ENCODE results near the gene ECI1. TPM values are rescaled to one million over a fixed set of nuclear protein-coding genes. Genes with fewer than 3 reads are reported as not detected.
A peak's percentile ranks its signal among the peaks of the same experiment; 100 is the strongest.

Gene ECI1
- total RNA-seq, 1 experiment from 2014 or later, result 140 TPM

DNA sequence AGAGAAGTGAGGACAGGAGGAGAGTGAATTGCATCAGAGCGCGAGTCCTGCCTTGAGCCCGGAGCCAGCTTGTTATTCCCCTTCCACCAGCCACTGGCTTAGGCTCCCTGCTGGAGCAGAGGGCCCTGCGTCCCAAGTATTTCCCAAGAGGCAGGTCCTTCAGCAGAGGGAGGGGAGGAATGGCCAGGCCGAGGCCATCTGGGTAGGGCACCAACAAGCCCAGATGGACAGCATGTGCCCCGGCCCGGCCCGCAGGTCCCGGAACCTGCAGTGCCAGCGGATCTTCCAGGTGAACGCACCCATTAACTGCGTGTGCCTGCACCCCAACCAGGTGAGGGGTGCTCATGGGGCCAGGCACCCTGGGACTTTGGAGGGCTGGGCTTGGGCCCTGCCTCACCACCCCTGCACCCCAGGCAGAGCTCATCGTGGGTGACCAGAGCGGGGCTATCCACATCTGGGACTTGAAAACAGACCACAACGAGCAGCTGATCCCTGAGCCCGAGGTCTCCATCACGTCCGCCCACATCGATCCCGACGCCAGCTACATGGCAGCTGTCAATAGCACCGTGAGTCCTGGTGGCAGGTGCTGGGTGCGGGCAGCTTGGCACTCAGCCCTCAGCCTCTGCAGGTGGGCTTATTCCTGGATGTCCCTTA, 44.5 kb downstream of the ECI1 start:
- ATAC-seq (no peak), DNase-seq (ENCODE audit: low read depth, low spot score) (no peak)
- BruUV-seq (replicated peaks), result no TSS peak
- Histone ChIP-seq H3K9me2 (ENCODE audit: insufficient read depth) (no peaks in the 10 kb centered on the region), H3K4me2 (ENCODE audit: low read length) (peak overlapping the region; percentile 99), H4K20me1 (ENCODE audit: insufficient read depth) (no peaks in the 10 kb centered on the region), H3K27ac (ENCODE audit: low read depth, low read length) (peak overlapping the region; percentile 94), H3K4me1 (ENCODE audit: control insufficient read depth in 1 of 2, insufficient read depth in 2 of 2, low read length in 2 of 2) (peaks cover 5 to 27% of the 10 kb centered on the region in 2 experiments), H3K9me3 (ENCODE audit: control insufficient read depth in 1 of 2, insufficient read depth in 1 of 2, low read depth in 1 of 2, low read length in 2 of 2) (no peaks in the 10 kb centered on the region), H3K27me3 (ENCODE audit: insufficient read depth, low read length) (no peaks in the 10 kb centered on the region), H3K9ac (ENCODE audit: low read length) (peak overlapping the region; percentile 81), H2AFZ (ENCODE audit: low read depth, low read length, poor library complexity, severe bottlenecking) (no peak overlapping the region), H3K79me2 (ENCODE audit: insufficient read depth, low read length) (peaks cover 28% of the 10 kb centered on the region), H3K4me3 (replicated peaks in 1 of 2; ENCODE audit: low read depth in 1 of 2, low read length in 2 of 2) (0 out of 4 replicates have a peak overlapping the region, but pooled peaks of 1 of the 2 experiments have one; percentile 1), H3K36me3 (ENCODE audit: control insufficient read depth in 1 of 2, insufficient read depth in 2 of 2, low read length in 2 of 2) (peaks cover 4 to 19% of the 10 kb centered on the region in 2 experiments; a peak in 3 of 4 replicates)
- POLR2A ChIA-PET, result interaction anchor here (0.9 kb wide), 1 partner anchor 9 kb away, joined by 3 read pairs; no protein-coding TSS in a partner anchor
- no peak for TF ChIP-seq TCF7L2 (IDR thresholded peaks at IDR 0.05; ENCODE audit: borderline replicate concordance, extremely low read depth, insufficient read depth, insufficient read length)
- TF ChIP-seq, protein P1, sequence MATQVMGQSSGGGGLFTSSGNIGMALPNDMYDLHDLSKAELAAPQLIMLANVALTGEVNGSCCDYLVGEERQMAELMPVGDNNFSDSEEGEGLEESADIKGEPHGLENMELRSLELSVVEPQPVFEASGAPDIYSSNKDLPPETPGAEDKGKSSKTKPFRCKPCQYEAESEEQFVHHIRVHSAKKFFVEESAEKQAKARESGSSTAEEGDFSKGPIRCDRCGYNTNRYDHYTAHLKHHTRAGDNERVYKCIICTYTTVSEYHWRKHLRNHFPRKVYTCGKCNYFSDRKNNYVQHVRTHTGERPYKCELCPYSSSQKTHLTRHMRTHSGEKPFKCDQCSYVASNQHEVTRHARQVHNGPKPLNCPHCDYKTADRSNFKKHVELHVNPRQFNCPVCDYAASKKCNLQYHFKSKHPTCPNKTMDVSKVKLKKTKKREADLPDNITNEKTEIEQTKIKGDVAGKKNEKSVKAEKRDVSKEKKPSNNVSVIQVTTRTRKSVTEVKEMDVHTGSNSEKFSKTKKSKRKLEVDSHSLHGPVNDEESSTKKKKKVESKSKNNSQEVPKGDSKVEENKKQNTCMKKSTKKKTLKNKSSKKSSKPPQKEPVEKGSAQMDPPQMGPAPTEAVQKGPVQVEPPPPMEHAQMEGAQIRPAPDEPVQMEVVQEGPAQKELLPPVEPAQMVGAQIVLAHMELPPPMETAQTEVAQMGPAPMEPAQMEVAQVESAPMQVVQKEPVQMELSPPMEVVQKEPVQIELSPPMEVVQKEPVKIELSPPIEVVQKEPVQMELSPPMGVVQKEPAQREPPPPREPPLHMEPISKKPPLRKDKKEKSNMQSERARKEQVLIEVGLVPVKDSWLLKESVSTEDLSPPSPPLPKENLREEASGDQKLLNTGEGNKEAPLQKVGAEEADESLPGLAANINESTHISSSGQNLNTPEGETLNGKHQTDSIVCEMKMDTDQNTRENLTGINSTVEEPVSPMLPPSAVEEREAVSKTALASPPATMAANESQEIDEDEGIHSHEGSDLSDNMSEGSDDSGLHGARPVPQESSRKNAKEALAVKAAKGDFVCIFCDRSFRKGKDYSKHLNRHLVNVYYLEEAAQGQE (IDR thresholded peaks at IDR 0.05; ENCODE audit: low read depth), result no peak
- intact Hi-C loops (cut with micrococcal nuclease), result no loop called here
- RAD21 ChIA-PET (ENCODE audit: low non-redundant PET in 1 of 2, low total read pairs in 2 of 2, uncharacterized antibody in 2 of 2, unreplicated experiment in 2 of 2), result no interaction called here
- CTCF ChIA-PET, result no interaction called here

DNA sequence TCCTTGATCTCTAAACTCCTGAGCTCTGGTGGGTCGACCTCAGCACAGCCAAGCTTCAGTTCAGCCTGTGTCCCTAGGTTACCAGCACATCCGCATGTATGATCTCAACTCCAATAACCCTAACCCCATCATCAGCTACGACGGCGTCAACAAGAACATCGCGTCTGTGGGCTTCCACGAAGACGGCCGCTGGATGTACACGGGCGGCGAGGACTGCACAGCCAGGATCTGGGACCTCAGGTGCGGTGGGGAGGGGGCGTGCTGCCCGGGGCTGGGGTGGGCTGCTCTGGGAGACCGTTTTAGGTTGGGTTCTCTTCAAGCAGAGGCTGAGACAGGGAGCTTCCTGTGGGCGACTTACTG, 45.0 kb downstream of the ECI1 start:
- Histone ChIP-seq H2AFZ (ENCODE audit: low read depth, low read length, poor library complexity, severe bottlenecking) (no peak overlapping the region), H3K4me1 (ENCODE audit: control insufficient read depth in 1 of 2, insufficient read depth in 2 of 2, low read length in 2 of 2) (peaks cover 5 to 23% of the 10 kb centered on the region in 2 experiments), H3K4me2 (ENCODE audit: low read length) (peak overlapping the region; percentile 99), H3K9ac (ENCODE audit: low read length) (peak overlapping the region; percentile 81), H3K36me3 (ENCODE audit: control insufficient read depth in 1 of 2, insufficient read depth in 2 of 2, low read length in 2 of 2) (peaks cover 4 to 19% of the 10 kb centered on the region in 2 experiments; a peak in 3 of 4 replicates), H3K27ac (ENCODE audit: low read depth, low read length) (peak overlapping the region; percentile 94), H3K79me2 (ENCODE audit: insufficient read depth, low read length) (peaks cover 25% of the 10 kb centered on the region), H3K9me2 (ENCODE audit: insufficient read depth) (no peaks in the 10 kb centered on the region), H4K20me1 (ENCODE audit: insufficient read depth) (no peaks in the 10 kb centered on the region), H3K9me3 (ENCODE audit: control insufficient read depth in 1 of 2, insufficient read depth in 1 of 2, low read depth in 1 of 2, low read length in 2 of 2) (no peaks in the 10 kb centered on the region), H3K27me3 (ENCODE audit: insufficient read depth, low read length) (no peaks in the 10 kb centered on the region), H3K4me3 (replicated peaks in 1 of 2; ENCODE audit: low read depth in 1 of 2, low read length in 2 of 2) (peak overlapping the region; percentile 81 to 86)
- TF ChIP-seq POLR2A (IDR thresholded peaks at IDR 0.05; ENCODE audit: borderline replicate concordance, extremely low read depth, insufficient read depth, insufficient read length) (no peak), ZNF274 (IDR thresholded peaks at IDR 0.05; ENCODE audit: low read depth, low read length) (no peak), JUND (IDR thresholded peaks at IDR 0.05) (no peak), SP1 (IDR thresholded peaks at IDR 0.05; ENCODE audit: low read depth) (no peak), TCF7L2 (IDR thresholded peaks at IDR 0.05; ENCODE audit: borderline replicate concordance, extremely low read depth, insufficient read depth, insufficient read length) (no peak), RAD21 (IDR thresholded peaks at IDR 0.05; ENCODE audit: low read depth) (no peak), ZFX (IDR thresholded peaks at IDR 0.05) (no peak), POLR2AphosphoS5 (IDR thresholded peaks at IDR 0.05; ENCODE audit: low read depth, low read length) (no peak), EZH2 (IDR thresholded peaks at IDR 0.05) (no peak), SIN3A (IDR thresholded peaks at IDR 0.05; ENCODE audit: low read depth) (no peak), CEBPB (IDR thresholded peaks at IDR 0.05; ENCODE audit: low read depth) (no peak)
- TF ChIP-seq, protein P2, sequence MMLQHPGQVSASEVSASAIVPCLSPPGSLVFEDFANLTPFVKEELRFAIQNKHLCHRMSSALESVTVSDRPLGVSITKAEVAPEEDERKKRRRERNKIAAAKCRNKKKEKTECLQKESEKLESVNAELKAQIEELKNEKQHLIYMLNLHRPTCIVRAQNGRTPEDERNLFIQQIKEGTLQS (IDR thresholded peaks at IDR 0.05), result no peak
- TF ChIP-seq, protein P3, sequence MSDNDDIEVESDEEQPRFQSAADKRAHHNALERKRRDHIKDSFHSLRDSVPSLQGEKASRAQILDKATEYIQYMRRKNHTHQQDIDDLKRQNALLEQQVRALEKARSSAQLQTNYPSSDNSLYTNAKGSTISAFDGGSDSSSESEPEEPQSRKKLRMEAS (IDR thresholded peaks at IDR 0.05), result no peak
- intact Hi-C loops (cut with micrococcal nuclease), result no loop called here
- CTCF ChIA-PET, result interaction anchor here (3.0 kb wide), 1 partner anchor 11 kb away, joined by 11 read pairs; no protein-coding TSS in a partner anchor
- DNase-seq (ENCODE audit: low read depth, low spot score) (no peak), ATAC-seq (no peak)
- POLR2A ChIA-PET, result interaction anchor here (0.9 kb wide), 1 partner anchor 9 kb away, joined by 3 read pairs; no protein-coding TSS in a partner anchor
- RAD21 ChIA-PET (ENCODE audit: low non-redundant PET in 1 of 2, low total read pairs in 2 of 2, uncharacterized antibody in 2 of 2, unreplicated experiment in 2 of 2), result no interaction called here
- BruUV-seq (replicated peaks), result no TSS peak

All from HCT116 (cell line).